Keratinocyte (primary cell): ENCODE data around the gene LIN52.
A peak's percentile ranks its signal among the peaks of the same experiment; 100 is the strongest.

ENCODE experiments used
- EZH2 ChIP-seq: IDR thresholded peaks from one replicate; pipeline ENCODE4 v1.6.1; 2012; ENCODE audit warnings: inconsistent platforms, mild to moderate bottlenecking, low read length, moderate library complexity
- TF ChIP-seq, protein P1 (sequence below), 3 experiments: IDR thresholded peaks in 1 of 3; conservative IDR thresholded peaks in 1 of 3; optimal IDR thresholded peaks in 1 of 3; 2 replicates in 2 of 3; 3 replicates in 1 of 3; pipeline versions ENCODE3 to v1.5.1; 2011; ENCODE audit warnings: low read length in 3 of 3, mild to moderate bottlenecking in 3 of 3, moderate library complexity in 2 of 3, control low read depth in 1 of 3, inconsistent platforms in 1 of 3; ENCODE audit not compliant: insufficient read depth in 2 of 3; ENCODE audit errors: extremely low read depth in 1 of 3

DNA sequence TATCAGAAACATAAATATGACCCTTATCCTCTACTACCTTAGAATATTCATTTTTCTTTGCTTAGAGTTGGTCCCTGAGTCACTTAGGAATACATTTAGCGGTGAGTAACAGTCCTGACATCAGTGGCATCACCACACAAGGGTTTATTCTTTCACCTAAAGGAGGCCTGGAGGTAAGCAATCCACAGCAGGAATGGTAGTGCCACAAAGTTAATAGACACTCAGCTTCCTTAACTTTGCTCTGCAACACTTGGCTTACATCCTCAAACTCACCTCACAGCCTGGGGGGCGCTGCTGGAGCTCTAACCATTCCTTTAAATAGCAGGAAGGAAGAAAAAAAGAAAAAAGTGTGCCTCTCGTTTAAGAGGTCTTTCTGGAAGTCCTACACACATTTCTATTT, 36.5 kb upstream of the LIN52 start:
- TF ChIP-seq, protein P1, sequence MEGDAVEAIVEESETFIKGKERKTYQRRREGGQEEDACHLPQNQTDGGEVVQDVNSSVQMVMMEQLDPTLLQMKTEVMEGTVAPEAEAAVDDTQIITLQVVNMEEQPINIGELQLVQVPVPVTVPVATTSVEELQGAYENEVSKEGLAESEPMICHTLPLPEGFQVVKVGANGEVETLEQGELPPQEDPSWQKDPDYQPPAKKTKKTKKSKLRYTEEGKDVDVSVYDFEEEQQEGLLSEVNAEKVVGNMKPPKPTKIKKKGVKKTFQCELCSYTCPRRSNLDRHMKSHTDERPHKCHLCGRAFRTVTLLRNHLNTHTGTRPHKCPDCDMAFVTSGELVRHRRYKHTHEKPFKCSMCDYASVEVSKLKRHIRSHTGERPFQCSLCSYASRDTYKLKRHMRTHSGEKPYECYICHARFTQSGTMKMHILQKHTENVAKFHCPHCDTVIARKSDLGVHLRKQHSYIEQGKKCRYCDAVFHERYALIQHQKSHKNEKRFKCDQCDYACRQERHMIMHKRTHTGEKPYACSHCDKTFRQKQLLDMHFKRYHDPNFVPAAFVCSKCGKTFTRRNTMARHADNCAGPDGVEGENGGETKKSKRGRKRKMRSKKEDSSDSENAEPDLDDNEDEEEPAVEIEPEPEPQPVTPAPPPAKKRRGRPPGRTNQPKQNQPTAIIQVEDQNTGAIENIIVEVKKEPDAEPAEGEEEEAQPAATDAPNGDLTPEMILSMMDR (optimal IDR thresholded peaks at IDR 0.05 in 1 of 3, IDR thresholded peaks at IDR 0.05 in 1 of 3, conservative IDR thresholded peaks at IDR 0.05 in 1 of 3; ENCODE audit: extremely low read depth in 1 of 3, insufficient read depth in 2 of 3, low read length in 3 of 3) = peak in 2 of 3 experiments; percentile 9 to 34
- no peak for TF ChIP-seq EZH2
